PFSK-1 (cell line): ENCODE measurements around the gene INSIG1.

Experiments
- POLR2AphosphoS5 ChIP-seq: IDR thresholded peaks from 2 replicates; pipeline ENCODE4 v1.6.1; 2012; ENCODE audit warnings: low read depth, mild to moderate bottlenecking, control low read depth, low read length, moderate library complexity
- REST ChIP-seq, 2 experiments: IDR thresholded peaks; 2 replicates each; pipeline versions ENCODE4 v1.6.1 to v1.8.0; 2011 to 2012; ENCODE audit warnings: low read depth in 2 of 2, low read length in 2 of 2, control low read depth in 1 of 2, inconsistent platforms in 1 of 2, mild to moderate bottlenecking in 1 of 2, moderate library complexity in 1 of 2; ENCODE audit not compliant: insufficient read depth in 1 of 2
- SIN3A ChIP-seq: IDR thresholded peaks from 2 replicates; pipeline ENCODE4 v1.6.1; 2012; ENCODE audit warnings: mild to moderate bottlenecking, low read length, moderate library complexity, borderline replicate concordance; ENCODE audit not compliant: insufficient read depth

GRCh38 chr7:155337946-155338631 lies 40.4 kb downstream of the INSIG1 start:
- no peak for TF ChIP-seq POLR2AphosphoS5
- no peak for TF ChIP-seq SIN3A
- no peak for TF ChIP-seq REST (IDR thresholded peaks at IDR 0.05; ENCODE audit: insufficient read depth in 1 of 2, low read depth in 2 of 2, low read length in 2 of 2)
